Measurements from ENCODE around the gene ELF2. TPM values are rescaled to one million over a fixed set of nuclear protein-coding genes. Genes with fewer than 3 reads are reported as not detected.

ELF2 gene
- total RNA-seq, 1 experiment from 2014 or later = 42.4 TPM

DNA sequence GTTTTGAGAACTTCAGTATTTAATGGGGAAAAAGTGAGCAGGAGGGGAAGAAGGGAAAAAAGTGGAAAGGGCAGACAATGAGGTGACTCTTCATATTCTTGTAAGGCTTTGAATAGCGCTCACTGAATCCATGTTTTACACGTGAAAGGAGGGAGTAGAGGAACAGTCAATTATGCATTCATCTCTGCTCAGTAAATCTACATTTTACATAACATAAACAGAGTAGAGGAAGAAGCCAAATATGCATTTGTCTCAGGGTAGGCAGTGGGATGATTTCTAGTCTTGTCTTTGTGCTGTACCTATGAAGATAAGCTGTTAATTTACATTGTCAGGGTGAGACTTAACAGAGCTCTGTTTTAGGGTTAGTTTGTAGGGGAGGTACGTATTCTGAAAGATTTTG, 19.4 kb upstream of the ELF2 start:
- ChIA-PET CTCF (no interaction called here), POLR2A (ENCODE audit: low non-redundant PET) (no interaction called here)
- intact Hi-C loops (cut with micrococcal nuclease; ENCODE audit: unreplicated experiment) = no loop called here
- Histone ChIP-seq H3K36me3 (ENCODE audit: insufficient read depth, low read length, poor library complexity, severe bottlenecking) (no peaks in the 10 kb centered on the region), H3K27me3 (replicated peaks; ENCODE audit: insufficient read depth, low read depth, low read length, poor library complexity) (no peaks in the 10 kb centered on the region), H3K4me3 (ENCODE audit: low read depth, low read length, poor library complexity, severe bottlenecking) (no peak overlapping the region), H3K27ac (ENCODE audit: low read depth, low read length, poor library complexity, severe bottlenecking) (no peak overlapping the region), H3K9me3 (ENCODE audit: low read depth, low read length, poor library complexity, severe bottlenecking) (no peaks in the 10 kb centered on the region), H3K4me1 (ENCODE audit: insufficient read depth, low read length, poor library complexity, severe bottlenecking) (no peaks in the 10 kb centered on the region)
- TF ChIP-seq EZH2 (IDR thresholded peaks at IDR 0.05; ENCODE audit: borderline replicate concordance, low read depth, low read length, poor library complexity, severe bottlenecking) (no peak), CTCF (conservative IDR thresholded peaks at IDR 0.05; ENCODE audit: low read depth, low read length) (no peak)
- no peak for DNase-seq (ENCODE audit: low spot score)
- BruUV-seq (replicated peaks) = no TSS peak

- no peaks in the 10 kb centered on the region for H3K27me3 ChIP-seq (replicated peaks; ENCODE audit: insufficient read depth, low read depth, low read length, poor library complexity)
- peaks cover 12% of the 10 kb centered on the region for H3K4me1 ChIP-seq (ENCODE audit: insufficient read depth, low read length, poor library complexity, severe bottlenecking)
- POLR2A ChIA-PET (ENCODE audit: low non-redundant PET) = no interaction called here
- no peaks in the 10 kb centered on the region for H3K36me3 ChIP-seq (ENCODE audit: insufficient read depth, low read length, poor library complexity, severe bottlenecking)
- TF ChIP-seq CTCF (conservative IDR thresholded peaks at IDR 0.05; ENCODE audit: low read depth, low read length) (no peak), EZH2 (IDR thresholded peaks at IDR 0.05; ENCODE audit: borderline replicate concordance, low read depth, low read length, poor library complexity, severe bottlenecking) (no peak)
- H3K9me3 ChIP-seq (ENCODE audit: low read depth, low read length, poor library complexity, severe bottlenecking) = no peaks in the 10 kb centered on the region
- H3K27ac ChIP-seq (ENCODE audit: low read depth, low read length, poor library complexity, severe bottlenecking) = peak overlapping the region; percentile 19
- DNase-seq (ENCODE audit: low spot score) = no peak
- H3K4me3 ChIP-seq (ENCODE audit: low read depth, low read length, poor library complexity, severe bottlenecking) = no peak overlapping the region
- no TSS peak for BruUV-seq (replicated peaks)
- CTCF ChIA-PET = no interaction called here
- intact Hi-C loops (cut with micrococcal nuclease; ENCODE audit: unreplicated experiment) = no loop called here
Observed at GRCh38 chr4:139191373-139191772, 14.4 kb upstream of the ELF2 start.

DNA sequence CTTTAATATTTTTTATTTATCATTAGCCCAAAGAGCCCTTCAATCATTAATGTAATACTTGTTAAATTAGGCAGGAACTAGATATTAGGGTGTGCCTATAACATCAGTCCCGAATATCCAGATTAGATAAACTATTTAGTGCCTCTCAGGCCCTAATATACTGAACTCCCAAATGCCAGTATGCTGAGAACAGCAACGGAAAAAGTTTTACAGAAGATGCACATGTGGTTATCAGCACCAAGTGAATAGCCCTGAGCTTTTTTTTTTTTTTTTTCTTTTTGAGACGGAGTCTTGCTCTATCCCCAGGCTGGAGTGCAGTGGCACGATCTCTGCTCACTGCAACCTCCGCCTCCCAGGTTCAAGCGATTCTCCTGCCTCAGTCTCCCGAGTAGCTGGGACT, 13.0 kb upstream of the ELF2 start:
- peaks cover 12% of the 10 kb centered on the region for H3K4me1 ChIP-seq (ENCODE audit: insufficient read depth, low read length, poor library complexity, severe bottlenecking)
- no peaks in the 10 kb centered on the region for H3K36me3 ChIP-seq (ENCODE audit: insufficient read depth, low read length, poor library complexity, severe bottlenecking)
- intact Hi-C loops (cut with micrococcal nuclease; ENCODE audit: unreplicated experiment) = loop anchor here (10.0 kb wide), 1 partner anchor 325 kb away; no protein-coding TSS in a partner anchor
- ChIA-PET CTCF (no interaction called here), POLR2A (ENCODE audit: low non-redundant PET) (no interaction called here)
- DNase-seq (ENCODE audit: low spot score) = no peak
- H3K27ac ChIP-seq (ENCODE audit: low read depth, low read length, poor library complexity, severe bottlenecking) = no peak overlapping the region
- TF ChIP-seq EZH2 (IDR thresholded peaks at IDR 0.05; ENCODE audit: borderline replicate concordance, low read depth, low read length, poor library complexity, severe bottlenecking) (no peak), CTCF (conservative IDR thresholded peaks at IDR 0.05; ENCODE audit: low read depth, low read length) (no peak)
- no peaks in the 10 kb centered on the region for H3K27me3 ChIP-seq (replicated peaks; ENCODE audit: insufficient read depth, low read depth, low read length, poor library complexity)
- H3K9me3 ChIP-seq (ENCODE audit: low read depth, low read length, poor library complexity, severe bottlenecking) = no peaks in the 10 kb centered on the region
- H3K4me3 ChIP-seq (ENCODE audit: low read depth, low read length, poor library complexity, severe bottlenecking) = no peak overlapping the region
- no TSS peak for BruUV-seq (replicated peaks)
